HG03469 (cell line): ENCODE data around the gene HERC2.
"Not testable (repeated sequence)": the region's sequence is repeated elsewhere in the genome, so short reads cannot be mapped to it uniquely, and the experiment has no call there.

Experiments
- ATAC-seq: cut with Tn5 transposase; IDR thresholded peaks from one replicate; pipeline ENCODE4 v1.9.1; 2021; ENCODE audit warnings: mild to moderate bottlenecking, moderate library complexity, moderate number of reproducible peaks; ENCODE audit not compliant: unreplicated experiment

The HERC2 gene, protein sequence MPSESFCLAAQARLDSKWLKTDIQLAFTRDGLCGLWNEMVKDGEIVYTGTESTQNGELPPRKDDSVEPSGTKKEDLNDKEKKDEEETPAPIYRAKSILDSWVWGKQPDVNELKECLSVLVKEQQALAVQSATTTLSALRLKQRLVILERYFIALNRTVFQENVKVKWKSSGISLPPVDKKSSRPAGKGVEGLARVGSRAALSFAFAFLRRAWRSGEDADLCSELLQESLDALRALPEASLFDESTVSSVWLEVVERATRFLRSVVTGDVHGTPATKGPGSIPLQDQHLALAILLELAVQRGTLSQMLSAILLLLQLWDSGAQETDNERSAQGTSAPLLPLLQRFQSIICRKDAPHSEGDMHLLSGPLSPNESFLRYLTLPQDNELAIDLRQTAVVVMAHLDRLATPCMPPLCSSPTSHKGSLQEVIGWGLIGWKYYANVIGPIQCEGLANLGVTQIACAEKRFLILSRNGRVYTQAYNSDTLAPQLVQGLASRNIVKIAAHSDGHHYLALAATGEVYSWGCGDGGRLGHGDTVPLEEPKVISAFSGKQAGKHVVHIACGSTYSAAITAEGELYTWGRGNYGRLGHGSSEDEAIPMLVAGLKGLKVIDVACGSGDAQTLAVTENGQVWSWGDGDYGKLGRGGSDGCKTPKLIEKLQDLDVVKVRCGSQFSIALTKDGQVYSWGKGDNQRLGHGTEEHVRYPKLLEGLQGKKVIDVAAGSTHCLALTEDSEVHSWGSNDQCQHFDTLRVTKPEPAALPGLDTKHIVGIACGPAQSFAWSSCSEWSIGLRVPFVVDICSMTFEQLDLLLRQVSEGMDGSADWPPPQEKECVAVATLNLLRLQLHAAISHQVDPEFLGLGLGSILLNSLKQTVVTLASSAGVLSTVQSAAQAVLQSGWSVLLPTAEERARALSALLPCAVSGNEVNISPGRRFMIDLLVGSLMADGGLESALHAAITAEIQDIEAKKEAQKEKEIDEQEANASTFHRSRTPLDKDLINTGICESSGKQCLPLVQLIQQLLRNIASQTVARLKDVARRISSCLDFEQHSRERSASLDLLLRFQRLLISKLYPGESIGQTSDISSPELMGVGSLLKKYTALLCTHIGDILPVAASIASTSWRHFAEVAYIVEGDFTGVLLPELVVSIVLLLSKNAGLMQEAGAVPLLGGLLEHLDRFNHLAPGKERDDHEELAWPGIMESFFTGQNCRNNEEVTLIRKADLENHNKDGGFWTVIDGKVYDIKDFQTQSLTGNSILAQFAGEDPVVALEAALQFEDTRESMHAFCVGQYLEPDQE (N-terminal part only)

DNA sequence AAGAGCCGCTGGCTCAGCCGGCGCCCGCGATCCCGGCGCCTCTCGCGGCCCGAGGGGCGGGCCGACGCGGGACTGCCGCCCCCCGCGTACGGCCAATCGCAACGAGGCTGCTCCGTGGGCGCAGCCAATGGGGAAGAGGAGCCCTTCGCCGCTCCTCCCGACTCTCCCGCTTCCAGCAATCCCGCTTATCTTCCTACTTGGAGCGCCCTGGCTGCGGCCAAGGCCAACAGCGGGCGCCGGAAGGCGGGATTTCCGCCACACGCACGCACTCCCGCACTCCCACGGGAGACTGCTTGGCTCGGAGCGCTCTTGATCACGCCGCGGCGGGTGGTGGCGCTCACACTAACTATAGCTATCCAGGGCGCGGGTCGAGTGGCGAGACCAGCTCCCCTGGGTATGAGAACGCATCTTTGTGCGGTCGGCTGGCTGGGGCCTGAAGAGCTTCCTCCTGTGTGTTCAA is at the start of gene HERC2:
Gene HERC2, minus strand, starts transcription at position 51 of the 460 bp plus-strand sequence. CDS start 746 bp downstream, outside the sequence.
- not testable (repeated sequence) for ATAC-seq

DNA sequence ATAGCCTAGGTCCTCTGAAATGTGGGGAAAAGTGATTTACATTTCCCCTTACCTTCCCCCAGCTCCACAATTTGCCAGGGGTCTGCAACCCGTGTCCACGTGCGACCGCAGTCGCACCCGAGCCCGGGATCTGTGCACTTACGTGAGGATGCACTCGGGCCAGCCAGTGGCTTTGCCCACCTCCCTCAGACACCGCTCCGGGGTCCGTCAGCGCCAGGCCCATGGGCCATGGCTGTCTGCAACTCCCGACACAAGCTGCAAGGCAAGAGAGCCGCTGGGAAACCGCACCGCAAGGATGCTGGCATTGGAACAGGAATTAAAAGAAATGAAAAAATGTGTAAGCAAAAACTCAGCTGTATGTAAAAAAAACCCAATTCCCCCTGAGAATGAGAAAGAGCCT is 43.5 kb upstream of the HERC2 start:
- ATAC-seq, result not testable (repeated sequence)

DNA sequence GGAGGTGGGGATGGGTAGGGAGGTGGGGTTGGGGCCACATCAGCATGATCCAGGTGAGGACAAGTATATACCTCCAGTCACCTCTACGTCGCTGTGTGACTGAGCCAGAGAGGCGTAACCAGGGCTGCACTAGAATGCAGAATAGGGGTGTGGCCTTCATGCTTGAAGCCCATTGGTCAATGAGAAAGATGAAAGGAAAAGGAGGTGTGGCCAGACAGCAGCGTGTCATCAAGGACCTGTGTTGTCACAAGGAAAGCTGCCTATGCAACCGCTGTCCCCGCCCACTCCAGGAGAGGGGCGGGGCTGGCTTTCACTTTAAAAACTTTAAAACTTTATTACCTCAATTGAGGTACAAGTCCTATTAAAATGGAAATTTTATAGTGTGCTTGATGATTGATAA is 36.0 kb upstream of the HERC2 start, which contains the start of gene GOLGA6L24:
Gene GOLGA6L24, minus strand, starts transcription at position 101 of the 400 bp plus-strand sequence. Its CDS starts 61 bp downstream, at position 40.
- ATAC-seq, result not testable (repeated sequence)

DNA sequence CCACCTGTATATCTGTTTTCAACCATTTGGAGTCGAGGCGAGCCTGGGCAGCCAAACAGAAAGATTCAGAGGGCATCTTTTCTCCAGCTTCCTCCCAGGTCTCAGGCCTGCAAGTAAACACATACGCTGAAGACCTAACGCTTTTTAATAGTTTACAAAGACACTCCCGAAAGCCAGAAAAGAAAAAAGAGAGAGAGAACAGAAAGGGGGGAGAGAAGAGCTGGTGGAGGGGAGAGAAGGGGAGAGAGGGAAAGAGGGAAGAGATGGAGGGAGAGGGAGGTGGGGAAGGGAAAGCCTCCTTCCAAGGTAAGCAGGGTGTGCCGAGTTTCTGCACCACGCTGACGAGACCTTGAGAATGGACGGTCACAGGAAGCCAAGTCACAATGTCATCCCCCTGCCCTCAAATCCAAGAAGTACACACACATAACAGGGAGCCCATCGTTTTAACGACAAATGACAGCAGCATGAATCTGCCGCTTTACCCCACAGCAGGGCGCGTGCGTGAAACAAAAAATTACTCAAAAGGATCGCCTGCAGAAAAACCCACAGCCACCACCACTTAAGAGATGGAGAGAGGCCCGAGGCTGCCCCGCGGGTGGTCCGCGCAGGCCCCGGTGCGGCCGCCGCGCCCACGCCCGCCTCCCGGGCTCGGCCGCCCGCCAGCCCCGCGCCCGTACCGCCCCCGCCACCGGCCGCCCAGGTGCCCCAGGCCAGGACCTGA is 461 bp downstream of the HERC2 start:
- ATAC-seq, result not testable (repeated sequence)

DNA sequence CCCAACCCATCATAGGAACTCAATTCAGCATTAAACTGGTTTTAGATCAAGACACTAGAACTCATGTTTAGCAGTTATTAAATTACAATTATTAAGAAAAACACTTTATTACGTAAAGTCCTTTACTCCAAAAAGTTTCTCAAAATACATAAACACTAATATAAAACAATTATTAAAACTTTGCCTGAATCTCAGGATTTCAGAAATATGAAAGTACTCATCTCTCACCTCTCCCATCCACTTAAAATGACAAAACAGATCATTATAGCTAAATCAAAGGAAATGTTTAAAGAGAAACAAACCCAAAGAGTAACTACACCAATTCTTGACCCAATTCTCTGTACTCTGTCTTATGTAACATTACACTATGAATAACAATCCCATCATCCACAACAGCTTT is 2.3 kb downstream of the HERC2 start:
- not testable (repeated sequence) for ATAC-seq

DNA sequence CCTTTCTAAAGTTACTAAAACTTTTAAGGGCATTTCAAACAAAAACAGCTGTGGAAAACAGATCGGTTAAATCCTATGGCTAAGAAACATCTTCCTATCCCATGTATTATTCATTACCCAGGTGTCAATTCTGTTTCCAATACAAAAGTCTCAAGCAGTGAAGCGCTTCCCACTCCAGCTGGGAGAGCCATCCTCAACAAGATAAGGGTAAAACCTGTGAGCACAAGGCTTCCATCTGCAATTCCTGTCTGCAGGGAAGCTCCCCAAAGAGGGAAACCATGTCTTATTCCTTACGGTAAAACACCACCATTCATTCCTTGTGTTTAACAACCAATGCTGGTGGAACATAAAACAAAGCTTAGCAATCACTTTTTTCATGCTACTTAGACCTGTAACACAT is 3.2 kb downstream of the HERC2 start:
- not testable (repeated sequence) for ATAC-seq

DNA sequence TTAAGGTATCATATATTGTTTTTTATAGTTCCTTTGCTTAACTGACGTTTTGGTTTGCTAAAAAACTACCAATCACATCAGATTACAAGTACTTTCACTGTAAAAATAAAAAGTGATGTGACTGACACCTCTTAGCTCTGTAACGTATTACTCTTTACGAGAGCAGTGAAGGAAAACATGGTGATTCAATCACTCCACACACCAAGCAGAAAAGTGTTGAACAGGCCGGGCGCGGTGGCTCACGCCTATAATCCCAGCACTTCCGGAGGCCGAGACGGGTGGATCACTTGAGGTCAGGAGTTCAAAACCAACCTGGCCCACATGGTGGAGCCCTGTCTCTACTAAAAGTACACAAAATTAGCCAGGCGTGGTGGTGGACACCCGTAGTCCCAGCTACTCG is 3.9 kb downstream of the HERC2 start:
- ATAC-seq, result not testable (repeated sequence)

DNA sequence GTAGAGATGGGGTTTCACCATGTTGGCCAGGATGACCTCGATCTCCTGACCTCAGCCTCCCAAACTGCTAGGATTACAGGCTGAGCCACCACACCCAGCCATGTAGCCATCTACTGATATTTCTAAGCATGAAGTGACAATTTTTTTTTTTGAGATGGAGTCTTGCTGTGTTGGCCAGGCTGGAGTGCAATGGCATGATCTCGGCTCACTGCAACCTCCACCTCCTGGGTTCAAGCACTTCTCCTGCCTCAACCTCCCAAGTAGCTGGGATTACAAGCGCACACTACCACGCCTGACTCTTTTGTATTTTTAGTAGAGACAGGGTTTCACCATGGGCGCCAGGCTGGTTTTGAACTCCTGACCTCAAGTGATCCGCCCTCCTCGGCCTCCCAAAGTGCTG is 5.0 kb downstream of the HERC2 start:
- ATAC-seq, result not testable (repeated sequence)

DNA sequence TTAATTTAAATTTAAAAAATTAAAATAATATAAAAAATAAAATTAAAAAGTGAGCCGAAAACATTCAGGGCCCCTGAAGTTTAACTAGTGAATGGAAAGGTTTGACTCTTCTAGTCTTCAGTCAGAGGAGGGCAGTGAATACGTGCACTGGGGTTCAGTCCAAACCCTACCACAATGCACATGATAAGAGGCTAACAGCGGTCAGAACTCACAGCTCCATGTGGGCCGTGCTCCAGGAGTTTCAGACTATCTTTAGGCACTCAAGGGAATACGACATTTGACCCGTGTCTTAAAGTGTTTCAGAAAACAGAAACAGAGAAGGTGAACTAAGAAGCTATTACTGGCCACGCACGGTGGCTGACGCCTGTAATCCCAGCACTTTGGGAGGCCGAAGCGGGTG is 11.5 kb downstream of the HERC2 start:
- not testable (repeated sequence) for ATAC-seq

DNA sequence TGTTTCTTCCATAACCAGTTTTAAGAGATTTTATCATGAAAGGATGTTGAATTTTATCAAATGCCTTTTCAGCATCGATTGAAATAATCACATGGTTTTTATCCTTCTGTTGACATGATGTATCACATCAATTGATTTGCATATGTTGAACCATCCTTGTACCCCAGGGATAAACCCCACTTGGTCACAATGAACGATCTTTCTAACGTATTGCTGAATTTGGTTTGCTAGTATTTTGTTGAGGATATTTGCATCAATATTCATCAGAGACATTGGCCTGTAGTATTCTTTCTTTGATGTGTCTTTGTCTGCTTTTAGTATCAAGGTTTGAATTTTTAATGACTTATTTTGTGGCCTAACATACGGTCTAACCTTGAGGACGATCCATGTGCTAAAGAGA is 13.3 kb downstream of the HERC2 start:
- not testable (repeated sequence) for ATAC-seq

DNA sequence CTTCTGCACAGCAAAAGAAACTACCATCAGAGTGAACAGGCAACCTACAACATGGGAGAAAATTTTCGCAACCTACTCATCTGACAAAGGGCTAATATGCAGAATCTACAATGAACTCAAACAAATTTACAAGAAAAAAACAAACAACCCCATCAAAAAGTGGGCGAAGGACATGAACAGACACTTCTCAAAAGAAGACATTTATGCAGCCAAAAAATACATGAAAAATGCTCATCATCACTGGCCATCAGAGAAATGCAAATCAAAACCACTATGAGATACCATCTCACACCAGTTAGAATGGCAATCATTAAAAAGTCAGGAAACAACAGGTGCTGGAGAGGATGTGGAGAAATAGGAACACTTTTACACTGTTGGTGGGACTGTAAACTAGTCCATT is 16.3 kb downstream of the HERC2 start:
- ATAC-seq, result not testable (repeated sequence)

DNA sequence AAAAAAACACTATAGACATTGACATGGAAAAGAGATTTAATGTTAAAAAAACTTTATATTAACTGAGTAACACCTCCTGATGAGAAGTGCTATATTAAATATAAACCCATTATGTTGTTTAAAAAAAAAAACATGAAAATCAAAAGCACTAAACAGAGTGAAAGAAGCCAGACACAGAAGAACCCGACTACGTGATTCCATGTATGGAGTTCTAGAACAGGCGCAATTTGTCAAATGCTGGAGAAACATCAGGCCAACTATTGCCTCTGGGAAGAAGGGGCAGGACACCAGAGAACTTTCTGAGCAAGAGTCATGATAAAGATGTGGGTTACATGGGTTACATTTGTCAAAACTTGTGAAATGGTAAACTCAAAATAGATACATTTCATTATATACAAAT is 24.5 kb downstream of the HERC2 start:
- not testable (repeated sequence) for ATAC-seq

DNA sequence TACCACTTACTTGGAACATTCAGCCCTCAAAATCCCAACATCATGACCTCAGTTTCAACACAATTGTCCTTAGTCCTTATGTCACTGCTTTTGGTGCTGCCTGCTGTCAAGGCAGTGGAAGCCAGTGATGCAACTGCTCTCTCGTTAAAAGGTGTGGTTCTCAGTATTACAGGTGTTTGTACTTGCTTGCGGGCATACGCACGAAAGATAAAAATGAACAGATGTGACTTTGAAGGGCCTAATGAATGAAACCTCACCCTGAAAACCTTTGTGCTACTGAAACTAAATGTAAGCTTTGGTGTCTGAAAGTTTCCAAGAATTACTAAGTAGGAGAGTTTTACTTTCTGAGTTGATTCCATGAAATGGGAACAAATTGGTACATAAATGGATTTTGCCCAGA is 25.2 kb downstream of the HERC2 start:
- ATAC-seq, result not testable (repeated sequence)

DNA sequence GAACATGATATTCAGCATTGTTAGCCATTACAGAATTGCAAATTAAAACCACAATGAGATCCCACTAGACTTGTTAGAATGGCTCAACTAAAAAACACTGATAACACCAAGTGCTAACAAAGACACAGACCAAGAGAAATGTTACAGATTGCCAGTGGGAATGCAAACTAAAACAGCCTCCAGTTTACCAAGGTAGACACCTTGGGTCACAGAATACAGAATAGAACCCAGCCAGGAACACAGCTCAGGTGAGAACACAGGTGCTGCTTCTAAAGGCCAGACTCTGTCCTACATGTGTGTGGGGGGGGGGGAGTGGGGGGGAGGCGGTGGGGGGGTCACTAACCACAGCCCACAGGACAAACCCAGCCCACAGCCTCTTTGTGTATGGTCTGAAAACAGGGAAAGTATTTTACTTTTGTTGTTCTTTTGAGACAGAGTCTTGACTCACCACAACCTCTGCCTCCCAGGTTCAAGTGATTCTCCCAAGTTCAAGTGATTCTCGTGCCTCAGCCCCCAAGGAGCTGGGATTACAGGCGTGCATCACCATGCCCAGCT is 26.9 kb downstream of the HERC2 start:
- ATAC-seq, result not testable (repeated sequence)

DNA sequence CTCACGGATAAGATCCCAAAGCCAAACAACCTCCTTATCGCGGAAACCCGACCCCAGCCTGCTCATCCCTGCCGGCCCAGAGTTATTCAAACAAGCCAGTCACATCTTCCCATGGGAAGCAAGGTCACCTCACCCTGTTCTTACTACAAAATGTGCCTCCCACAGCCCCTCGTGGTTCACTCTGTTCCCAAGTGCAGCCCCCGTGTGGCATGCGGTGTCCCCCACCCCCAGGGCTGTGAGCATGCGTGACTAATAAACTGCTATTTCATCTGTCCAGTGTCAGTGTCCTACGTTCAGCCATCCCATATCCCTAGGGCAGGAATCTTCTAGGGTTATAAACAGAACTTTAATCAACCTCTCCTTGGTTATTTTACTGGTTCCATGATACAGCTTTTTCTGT is 27.4 kb downstream of the HERC2 start:
- ATAC-seq, result not testable (repeated sequence)

DNA sequence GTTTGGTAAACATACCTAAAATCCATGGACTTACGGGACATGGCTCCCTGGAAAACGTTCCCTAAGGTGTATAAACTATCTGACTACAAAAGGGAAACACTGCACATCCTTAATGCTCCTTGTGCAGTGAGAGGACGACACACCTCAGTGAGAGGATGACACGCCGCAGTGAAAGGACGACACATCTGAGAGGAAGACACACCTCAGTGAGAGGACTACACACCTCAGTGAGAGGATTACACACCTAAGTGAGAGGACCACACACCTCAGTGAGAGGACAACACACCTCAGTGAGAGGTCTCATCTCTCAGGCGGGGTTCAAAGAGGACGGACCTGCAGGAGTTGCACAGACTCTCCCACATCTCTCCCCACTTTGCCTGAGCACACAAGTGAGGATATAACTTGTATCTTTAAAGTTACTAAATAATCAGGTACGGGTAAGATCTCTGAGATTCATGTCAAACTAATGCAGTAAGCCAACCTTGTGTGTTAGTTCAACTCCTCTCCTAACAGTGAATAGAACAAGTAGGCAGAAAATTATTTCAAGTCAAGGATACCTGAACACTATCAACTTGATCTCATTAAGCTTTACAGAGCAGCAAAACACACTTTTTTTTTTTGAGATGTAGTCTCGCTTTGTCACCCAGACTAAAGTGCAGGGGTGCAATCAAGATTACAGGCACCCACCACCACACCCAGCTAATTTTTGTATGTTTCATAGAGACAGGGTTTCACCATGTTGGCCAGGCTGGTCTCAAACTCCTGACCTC is 32.1 kb downstream of the HERC2 start:
- peak; percentile 26 for ATAC-seq

DNA sequence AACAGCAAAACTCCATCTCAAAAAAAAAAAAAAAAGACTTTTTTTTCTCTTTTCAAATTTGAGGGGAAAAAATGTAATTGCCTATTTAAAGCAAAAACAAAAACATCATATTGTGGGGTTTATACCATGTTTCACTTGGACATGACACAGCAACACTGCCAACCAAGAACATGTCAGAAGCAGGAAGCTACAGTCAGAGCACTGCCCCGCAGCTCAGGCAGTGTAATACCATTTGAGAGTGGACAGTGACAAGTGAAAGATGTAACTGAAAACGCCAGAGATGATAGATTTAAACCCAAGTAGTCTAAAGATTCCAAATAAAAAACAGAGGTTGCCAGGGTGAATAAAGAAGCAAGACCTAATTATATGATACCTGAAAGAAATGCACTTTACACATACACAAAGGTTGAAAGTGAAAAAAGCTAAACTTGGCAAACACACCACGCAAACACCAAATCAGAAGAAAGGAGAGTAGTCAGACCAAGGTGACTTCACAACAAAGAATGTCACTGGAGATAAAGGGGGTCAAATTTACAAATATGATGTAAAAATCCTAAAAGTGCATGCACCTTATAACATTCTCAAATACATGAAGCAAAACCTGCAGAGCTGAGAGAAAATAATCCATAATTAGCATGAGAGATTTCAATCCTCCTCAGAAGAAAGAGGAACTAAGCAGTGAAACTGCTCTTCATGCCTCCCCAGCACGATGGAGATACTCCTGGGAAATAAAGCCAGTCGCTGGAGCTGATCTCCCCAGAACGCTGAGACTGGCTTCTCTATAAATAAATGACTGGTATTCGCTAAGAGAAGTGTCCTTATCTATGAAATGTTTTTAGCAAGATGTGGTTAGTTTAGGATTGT is 32.9 kb downstream of the HERC2 start:
- ATAC-seq, result peak; percentile 49

DNA sequence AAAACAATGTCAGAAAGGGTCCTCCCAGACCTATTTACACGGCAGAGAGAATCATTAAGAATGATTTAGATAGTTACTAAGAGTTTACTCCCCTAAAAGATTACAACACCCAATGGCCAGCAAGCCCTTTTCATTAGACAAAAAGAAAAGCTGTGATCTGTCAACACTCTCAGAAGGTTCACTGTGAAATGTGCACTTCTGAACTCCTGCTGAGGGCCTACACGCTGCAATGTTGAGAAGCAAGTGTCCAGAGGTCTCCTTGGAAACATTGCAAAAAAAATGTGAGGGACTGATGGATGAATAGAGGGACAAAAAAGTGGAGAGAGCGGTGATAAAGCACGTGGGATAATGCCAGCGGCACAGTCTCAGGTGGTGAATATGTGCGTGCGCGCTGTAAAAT is 35.3 kb downstream of the HERC2 start:
- not testable (repeated sequence) for ATAC-seq
